Bronchial epithelial cell (primary cell): ENCODE measurements around the gene GALNT8. TPM values are rescaled to one million over a fixed set of nuclear protein-coding genes. Genes with fewer than 3 reads are reported as not detected.
"Not testable (repeated sequence)": the region's sequence is repeated elsewhere in the genome, so short reads cannot be mapped to it uniquely, and the experiment has no call there.

Experiments used
- DNase-seq: peaks from one replicate; pipeline ENCODE4 v3.0.0-alpha.2; 2010; ENCODE audit warnings: low read depth
- FAIRE-seq: peaks from 2 replicates; lab custom pipeline; 2011; peaks lifted over from hg19 to GRCh38; lab: Jason Lieb, UNC
- H3K27me3 ChIP-seq: 2 replicates; pipeline ENCODE4 v1.5.1; 2011; ENCODE audit warnings: low read length; ENCODE audit not compliant: control insufficient read depth, insufficient read depth
- H3K36me3 ChIP-seq: 2 replicates; pipeline ENCODE4 v1.5.1; 2011; ENCODE audit warnings: low read length; ENCODE audit not compliant: control insufficient read depth, insufficient read depth
- H3K4me3 ChIP-seq: 2 replicates; pipeline ENCODE4 v1.5.1; 2011; ENCODE audit warnings: mild to moderate bottlenecking, low read depth, low read length, control low read depth
- total RNA-seq: library from RNA; depleted of rRNA; stranded (reverse); fragments of >200 nt; gene quantifications from 2 replicates; pipeline ENCODE4 v1.2.1, GENCODE V29; 2014
- TF ChIP-seq, protein P1 (sequence below): IDR thresholded peaks from 2 replicates; pipeline ENCODE4 v1.5.1; 2011; ENCODE audit warnings: mild to moderate bottlenecking, moderate library complexity, low read length, control low read depth, inconsistent platforms; ENCODE audit not compliant: insufficient read depth, severe bottlenecking

Gene GALNT8
- total RNA-seq, 1 donor from 2014 or later: not detected

GRCh38 chr12:4744709-4745108 lies 24.5 kb downstream of the GALNT8 start:
- FAIRE-seq: no peak
- TF ChIP-seq, protein P1, sequence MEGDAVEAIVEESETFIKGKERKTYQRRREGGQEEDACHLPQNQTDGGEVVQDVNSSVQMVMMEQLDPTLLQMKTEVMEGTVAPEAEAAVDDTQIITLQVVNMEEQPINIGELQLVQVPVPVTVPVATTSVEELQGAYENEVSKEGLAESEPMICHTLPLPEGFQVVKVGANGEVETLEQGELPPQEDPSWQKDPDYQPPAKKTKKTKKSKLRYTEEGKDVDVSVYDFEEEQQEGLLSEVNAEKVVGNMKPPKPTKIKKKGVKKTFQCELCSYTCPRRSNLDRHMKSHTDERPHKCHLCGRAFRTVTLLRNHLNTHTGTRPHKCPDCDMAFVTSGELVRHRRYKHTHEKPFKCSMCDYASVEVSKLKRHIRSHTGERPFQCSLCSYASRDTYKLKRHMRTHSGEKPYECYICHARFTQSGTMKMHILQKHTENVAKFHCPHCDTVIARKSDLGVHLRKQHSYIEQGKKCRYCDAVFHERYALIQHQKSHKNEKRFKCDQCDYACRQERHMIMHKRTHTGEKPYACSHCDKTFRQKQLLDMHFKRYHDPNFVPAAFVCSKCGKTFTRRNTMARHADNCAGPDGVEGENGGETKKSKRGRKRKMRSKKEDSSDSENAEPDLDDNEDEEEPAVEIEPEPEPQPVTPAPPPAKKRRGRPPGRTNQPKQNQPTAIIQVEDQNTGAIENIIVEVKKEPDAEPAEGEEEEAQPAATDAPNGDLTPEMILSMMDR: no peak
- no peaks in the 10 kb centered on the region for H3K36me3 ChIP-seq
- no peaks in the 10 kb centered on the region for H3K27me3 ChIP-seq
- no peak for DNase-seq
- H3K4me3 ChIP-seq: no peak overlapping the region

- TF ChIP-seq, protein P1: no peak
- DNase-seq (no peak), FAIRE-seq (peak; percentile 88)
- H3K27me3 ChIP-seq: no peaks in the 10 kb centered on the region
- no peaks in the 10 kb centered on the region for H3K36me3 ChIP-seq
- H3K4me3 ChIP-seq: no peak overlapping the region
Observed at GRCh38 chr12:4745249-4745648, 25.0 kb downstream of the GALNT8 start.

GRCh38 chr12:4751654-4752053 lies 31.5 kb downstream of the GALNT8 start:
- not testable (repeated sequence) for H3K4me3 ChIP-seq, FAIRE-seq, DNase-seq, H3K36me3 ChIP-seq, H3K27me3 ChIP-seq

- TF ChIP-seq, protein P1: no peak
- H3K4me3 ChIP-seq: no peak overlapping the region
- FAIRE-seq: peak; percentile 79
- no peaks in the 10 kb centered on the region for H3K27me3 ChIP-seq
- no peaks in the 10 kb centered on the region for H3K36me3 ChIP-seq
- no peak for DNase-seq
Observed at GRCh38 chr12:4762773-4763172, 42.6 kb downstream of the GALNT8 start.

DNA sequence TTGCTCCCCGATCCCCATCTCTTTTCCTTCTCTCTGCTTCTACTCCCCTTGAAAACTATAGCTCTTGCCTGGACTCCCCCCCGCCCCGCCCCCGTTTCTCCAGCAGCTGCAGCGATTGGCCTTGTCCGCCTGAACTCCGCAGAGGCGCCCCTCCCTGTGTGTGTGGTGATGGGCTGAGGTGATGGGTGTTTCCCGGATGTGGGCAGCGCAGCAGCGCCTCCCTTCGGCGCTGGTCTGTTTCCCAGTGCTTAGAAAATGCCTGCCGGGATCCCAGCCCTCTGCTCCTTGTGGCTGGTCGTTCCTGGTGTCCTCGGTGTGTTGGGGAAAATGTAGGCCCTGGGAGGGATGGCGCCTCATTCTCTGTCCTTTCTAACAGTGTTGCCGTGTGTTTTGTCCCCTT lies 43.3 kb downstream of the GALNT8 start:
- Histone ChIP-seq H3K27me3 (no peaks in the 10 kb centered on the region), H3K4me3 (no peak overlapping the region), H3K36me3 (no peaks in the 10 kb centered on the region)
- DNase-seq: peak; percentile 12
- no peak for FAIRE-seq
- TF ChIP-seq, protein P1: peak; percentile 18

GRCh38 chr12:4766445-4766844 lies 46.2 kb downstream of the GALNT8 start:
- no peak for FAIRE-seq
- Histone ChIP-seq H3K27me3 (no peaks in the 10 kb centered on the region), H3K4me3 (no peak overlapping the region), H3K36me3 (no peaks in the 10 kb centered on the region)
- TF ChIP-seq, protein P1: no peak
- DNase-seq: no peak
